GM21786 (cell line): ENCODE results near the gene ABHD6.
"Not testable (repeated sequence)": the region's sequence is repeated elsewhere in the genome, so short reads cannot be mapped to it uniquely, and the experiment has no call there.

Experiments
- ATAC-seq: cut with Tn5 transposase; IDR thresholded peaks from one replicate; pipeline ENCODE4 v1.9.1; 2021; ENCODE audit not compliant: unreplicated experiment

Gene ABHD6

DNA sequence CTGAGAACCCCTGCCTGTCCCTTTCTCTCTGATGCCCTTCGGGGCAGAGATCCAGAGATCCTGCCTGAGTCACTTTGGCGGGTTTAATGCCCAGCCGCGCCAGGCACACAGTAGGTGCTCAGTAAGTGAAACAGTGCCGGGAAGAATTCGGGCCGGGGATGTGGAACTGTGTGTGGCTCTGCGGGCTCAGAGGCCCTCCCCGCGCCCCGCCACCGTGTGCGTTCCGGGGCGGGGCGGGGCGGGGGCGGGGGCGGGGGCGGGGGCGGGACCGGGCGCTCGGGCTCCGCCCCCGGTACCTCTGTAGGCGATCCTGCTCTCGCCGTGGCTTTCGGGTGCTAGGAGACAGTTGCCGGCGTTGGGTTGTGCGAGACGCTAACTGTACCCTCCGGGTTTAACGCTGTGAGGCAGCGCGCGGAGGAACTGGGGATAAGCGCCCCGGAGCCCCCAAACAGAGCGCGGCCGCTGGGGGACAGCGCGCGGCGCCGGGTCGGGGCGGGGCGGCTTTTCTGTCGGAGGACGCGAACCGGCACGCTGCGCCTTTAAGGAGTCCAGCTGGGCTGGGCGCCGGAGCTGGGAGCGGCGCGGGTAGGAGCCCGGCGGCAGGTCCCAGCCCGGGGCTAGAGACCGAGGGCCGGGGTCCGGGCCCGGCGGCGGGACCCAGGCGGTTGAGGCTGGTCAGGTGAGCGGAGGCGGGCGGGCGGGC lies at the start of gene ABHD6:
ABHD6 (plus strand) TSS at position 555 of the 703 bp plus-strand sequence. CDS start 18,795 bp downstream, outside the sequence.
- peak; percentile 61 for ATAC-seq

GRCh38 chr3:58188173-58188564 lies 49.4 kb upstream of the ABHD6 start:
- no peak for ATAC-seq

- ATAC-seq, result no peak
These were observed 48.6 kb upstream of the ABHD6 start for GRCh38 chr3:58188921-58189451.

DNA sequence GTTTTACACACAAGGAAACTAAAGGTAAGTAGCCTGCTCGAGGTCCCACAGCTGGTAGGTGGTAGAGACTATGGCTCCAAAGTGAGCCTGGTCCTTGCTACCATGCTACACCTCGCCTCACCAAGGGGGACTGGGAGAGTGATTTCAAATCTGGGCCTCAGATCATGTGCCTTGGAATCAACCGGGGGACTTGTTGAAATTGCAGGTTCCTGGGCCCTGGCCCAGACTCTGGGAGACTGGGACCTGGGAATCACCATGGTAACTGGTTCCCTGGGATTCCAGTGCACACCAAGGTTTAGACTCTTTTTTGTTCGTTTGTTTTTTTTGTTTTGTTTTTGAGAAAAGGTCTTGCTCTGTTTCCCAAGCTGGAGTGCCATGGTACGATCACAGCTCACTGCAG lies 47.9 kb upstream of the ABHD6 start:
- no peak for ATAC-seq

DNA sequence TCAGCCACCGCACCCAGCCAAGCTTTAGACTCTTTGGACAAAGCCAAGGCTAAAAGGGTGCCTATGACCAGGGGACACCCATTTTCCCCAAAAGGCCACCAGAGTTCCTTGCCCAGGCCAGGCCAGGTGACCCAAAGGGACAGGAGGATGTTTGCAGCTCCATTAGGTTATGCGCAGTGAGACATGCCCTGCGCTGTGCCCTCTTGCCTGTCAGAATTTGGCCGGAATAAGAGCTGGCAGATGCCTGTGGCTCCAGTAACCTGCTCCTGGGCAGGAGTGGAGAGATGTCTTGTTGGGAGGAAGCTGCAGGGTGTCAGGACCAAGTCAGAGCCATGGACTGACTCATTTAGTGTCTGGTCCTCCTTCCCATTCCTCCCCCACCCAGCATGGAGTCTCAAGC lies 47.3 kb upstream of the ABHD6 start:
- no peak for ATAC-seq

- ATAC-seq, result no peak
These were observed 46.7 kb upstream of the ABHD6 start for GRCh38 chr3:58190882-58191281.

DNA sequence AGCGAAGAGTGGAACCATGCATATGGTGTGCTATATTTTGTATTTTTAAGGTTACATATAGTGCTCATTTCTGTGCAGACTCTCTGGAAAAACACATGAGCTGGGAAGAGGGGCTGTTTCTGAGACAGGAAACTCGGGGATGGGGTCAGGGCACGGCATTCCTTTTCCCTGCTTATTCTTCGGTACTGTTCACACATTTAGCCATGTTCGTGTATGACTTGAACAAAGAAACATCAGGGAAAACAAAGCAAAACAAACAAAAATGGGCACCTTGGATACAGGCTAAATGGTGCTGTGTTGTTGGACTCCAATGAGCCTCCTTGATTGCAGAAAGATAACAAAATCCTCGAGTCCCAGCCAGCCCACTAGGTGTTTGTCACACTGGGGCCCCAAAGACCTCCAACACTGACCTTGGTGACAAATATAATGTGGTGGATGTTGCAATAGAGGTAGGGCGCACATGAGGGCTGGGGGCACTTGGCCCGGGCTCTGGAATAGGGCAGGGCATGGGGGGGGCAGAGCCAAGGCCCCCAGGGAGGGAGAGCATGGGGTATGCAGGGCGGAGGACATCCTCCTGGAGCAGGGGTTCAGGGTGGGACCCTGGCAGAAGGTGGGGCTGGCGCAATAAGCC lies 46.1 kb upstream of the ABHD6 start:
- ATAC-seq, result no peak

DNA sequence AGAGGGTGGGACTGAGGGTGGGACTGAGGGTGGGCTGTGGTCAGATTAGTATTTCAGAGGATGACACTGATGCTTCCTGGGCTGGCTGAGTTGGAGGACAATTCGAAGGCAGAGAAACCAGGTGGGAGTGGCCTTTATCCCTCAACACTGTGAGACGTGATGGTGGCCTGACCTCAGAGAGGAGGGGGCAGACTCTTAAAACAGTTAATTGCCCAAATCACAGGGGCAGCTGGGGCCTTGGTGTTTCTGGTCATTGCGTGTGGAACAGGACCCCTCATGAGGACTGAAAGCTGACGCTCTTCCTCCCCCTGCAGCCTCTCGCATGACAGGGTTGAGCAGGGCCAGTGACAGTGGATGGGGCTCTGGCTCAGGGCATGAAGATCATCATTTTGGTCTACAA lies 45.5 kb upstream of the ABHD6 start:
- ATAC-seq, result no peak

- ATAC-seq, result no peak
These were observed 43.7 kb upstream of the ABHD6 start for GRCh38 chr3:58193682-58194407.

DNA sequence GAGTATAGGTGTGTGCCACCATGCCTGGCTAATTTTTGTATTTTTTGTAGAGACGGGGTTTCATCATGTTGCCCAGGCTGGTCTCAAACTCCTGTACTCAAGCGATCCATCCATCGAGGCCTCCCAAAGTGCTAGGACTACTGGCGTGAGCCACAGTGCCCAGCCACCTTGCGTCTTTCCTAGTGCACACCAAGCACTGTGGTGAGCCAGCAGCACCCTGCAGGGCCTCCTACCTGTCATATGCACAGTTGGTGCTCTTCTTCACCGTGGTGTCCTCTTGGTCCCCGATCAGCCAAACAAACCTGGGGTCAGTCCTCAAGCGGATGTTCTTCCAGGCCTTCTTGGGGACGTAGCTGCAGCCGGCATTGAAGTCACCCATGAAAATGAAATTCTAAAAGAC lies 40.0 kb upstream of the ABHD6 start:
- ATAC-seq, result no peak

DNA sequence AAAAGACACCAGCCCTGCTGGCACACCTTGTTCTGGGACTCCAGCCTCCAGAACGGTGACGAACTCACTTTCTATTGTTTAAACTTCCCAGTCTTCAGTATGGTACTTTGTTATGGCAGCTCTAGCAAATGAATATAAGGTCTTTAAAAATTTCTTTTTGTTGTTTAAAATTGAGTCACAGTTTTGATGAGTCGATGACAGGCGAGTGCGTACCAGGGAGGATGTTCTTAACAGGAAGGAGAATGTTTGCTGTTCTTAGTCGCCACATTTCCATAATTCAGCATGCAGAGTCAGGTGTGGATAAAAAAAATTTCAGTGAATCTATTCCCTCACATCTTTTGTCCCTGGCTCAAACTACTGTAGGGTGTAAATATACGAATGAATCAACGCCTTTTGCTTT lies 39.2 kb upstream of the ABHD6 start:
- no peak for ATAC-seq

DNA sequence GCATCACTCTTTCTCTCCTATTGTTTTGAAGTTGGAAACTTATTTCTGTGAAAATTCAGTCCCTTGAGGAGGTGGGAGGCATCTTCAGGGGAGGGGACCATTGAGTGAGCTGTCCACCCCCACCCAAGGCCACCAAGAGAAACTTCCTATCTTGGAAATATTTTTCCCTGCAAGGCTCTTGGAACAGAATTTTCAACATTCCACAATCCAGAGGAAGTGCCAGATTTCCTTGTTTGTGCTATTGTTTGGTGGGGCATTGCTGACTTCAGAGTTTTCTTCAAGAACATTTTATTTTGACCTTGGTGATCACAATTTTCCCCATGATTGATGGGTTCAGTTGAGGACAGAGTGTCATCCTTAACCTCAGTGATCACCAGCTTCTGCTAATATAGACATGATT lies 38.8 kb upstream of the ABHD6 start:
- no peak for ATAC-seq

GRCh38 chr3:58200121-58200709 lies 37.4 kb upstream of the ABHD6 start:
- no peak for ATAC-seq

- no peak for ATAC-seq
These were observed 36.7 kb upstream of the ABHD6 start for GRCh38 chr3:58200846-58201355.

DNA sequence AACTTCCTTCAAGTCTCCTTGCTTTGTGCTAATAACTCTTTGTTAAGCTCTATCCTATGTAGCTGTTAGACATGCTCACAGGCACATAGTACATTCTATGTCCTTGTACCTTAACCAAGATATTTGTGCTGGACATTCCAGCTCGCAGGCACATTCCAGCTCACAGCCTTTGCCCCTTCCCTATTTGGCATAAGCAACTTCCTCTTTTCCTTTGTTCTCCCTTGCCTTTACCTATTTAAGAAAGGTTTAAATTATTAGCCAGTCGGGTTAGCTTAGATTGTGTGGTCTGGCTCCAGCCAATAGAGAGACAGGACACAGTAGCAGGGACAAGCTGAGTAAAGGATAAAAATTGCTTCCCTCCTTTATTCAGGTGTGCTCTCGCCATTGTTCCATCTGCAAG lies 36.1 kb upstream of the ABHD6 start:
- ATAC-seq, result not testable (repeated sequence)

GRCh38 chr3:58202917-58203360 lies 34.7 kb upstream of the ABHD6 start:
- ATAC-seq, result peak; percentile 74

GRCh38 chr3:58203541-58203940 lies 34.1 kb upstream of the ABHD6 start:
- ATAC-seq, result no peak

DNA sequence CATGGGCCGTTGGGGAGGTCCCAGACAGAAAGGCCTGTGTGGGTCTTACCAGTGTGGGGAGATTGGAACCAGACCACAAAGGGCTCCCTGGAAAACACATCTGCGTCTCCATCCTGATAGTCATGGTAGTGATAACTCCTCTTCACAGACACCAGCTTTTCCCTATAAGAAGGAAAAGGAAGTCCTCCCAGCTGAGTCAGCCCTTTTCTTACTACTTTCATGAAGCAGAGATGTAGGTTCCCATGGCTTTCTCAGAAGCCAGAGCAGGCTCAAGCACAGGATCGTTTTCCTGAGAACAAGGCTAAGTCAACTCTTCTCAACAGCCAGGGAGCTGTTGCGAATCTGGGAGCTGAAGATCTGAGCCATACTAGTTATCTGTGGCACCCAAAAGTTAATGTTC lies 32.9 kb upstream of the ABHD6 start:
- no peak for ATAC-seq

DNA sequence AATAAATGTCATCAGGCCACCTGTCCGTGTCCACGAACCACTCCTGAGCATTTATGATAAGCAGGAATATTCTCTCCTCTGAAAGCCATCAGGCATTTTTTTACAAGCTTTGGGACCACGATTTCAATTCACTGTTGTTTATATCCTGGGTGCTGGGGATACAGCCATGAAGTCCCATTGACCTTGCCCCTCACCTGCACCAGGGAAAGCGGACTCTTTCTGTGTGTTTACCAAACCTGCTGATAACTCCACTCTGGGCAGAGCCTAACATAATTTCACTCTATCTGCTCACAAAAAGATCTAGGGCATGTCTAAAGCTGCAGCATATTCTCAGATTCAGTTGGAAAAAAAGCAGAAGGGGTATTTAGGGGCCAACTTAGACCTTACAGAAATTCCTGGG lies 31.6 kb upstream of the ABHD6 start:
- ATAC-seq, result no peak

- no peak for ATAC-seq
These were observed 31.1 kb upstream of the ABHD6 start for GRCh38 chr3:58206406-58207011.

DNA sequence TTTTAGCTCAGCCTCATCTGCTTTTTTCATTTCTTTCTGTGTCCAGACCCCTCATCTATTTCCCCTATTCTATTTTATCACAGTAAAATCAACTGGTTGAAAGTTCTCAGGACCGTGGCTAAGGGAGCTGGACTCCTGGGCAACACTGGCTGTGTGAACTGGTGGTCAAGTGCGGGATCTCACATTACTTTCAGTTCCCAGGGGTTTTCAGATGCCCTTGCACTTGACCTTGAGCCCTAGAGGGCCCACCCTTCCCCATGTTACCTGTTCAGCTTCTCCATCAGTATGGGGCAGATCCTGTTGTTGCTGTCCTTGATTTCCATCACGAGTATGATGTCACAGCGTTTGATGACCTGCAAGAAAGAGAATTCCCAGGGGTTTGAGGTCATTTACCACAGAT lies 29.6 kb upstream of the ABHD6 start:
- no peak for ATAC-seq
